ENCODE data around the gene TUBA4B.

The TUBA4B gene

GRCh38 chr2:219213026-219213415 lies 40.0 kb upstream of the TUBA4B start:
- peaks cover 35% of the 10 kb centered on the region for H3K36me3 Mint-ChIP-seq (ENCODE audit: low read depth)
- no peak overlapping the region for H3K27ac Mint-ChIP-seq
- TF ChIP-seq CTCF (IDR thresholded peaks at IDR 0.05), result no peak
- DNase-seq, result no peak
- H3K4me1 Mint-ChIP-seq, result peaks cover 23% of the 10 kb centered on the region
- H3K27me3 Mint-ChIP-seq (ENCODE audit: low read depth, poor library complexity), result no peaks in the 10 kb centered on the region
- no peaks in the 10 kb centered on the region for H3K9me3 Mint-ChIP-seq
- H3K4me3 Mint-ChIP-seq, result no peak overlapping the region

- no peak for DNase-seq
- H3K36me3 Mint-ChIP-seq (ENCODE audit: low read depth), result peaks cover 32% of the 10 kb centered on the region
- H3K9me3 Mint-ChIP-seq, result no peaks in the 10 kb centered on the region
- H3K4me3 Mint-ChIP-seq, result no peak overlapping the region
- no peak for TF ChIP-seq CTCF (IDR thresholded peaks at IDR 0.05)
- H3K27me3 Mint-ChIP-seq (ENCODE audit: low read depth, poor library complexity), result no peaks in the 10 kb centered on the region
- no peak overlapping the region for H3K27ac Mint-ChIP-seq
- H3K4me1 Mint-ChIP-seq, result peaks cover 19% of the 10 kb centered on the region
Measured at GRCh38 chr2:219213486-219214071, 39.5 kb upstream of the TUBA4B start.

GRCh38 chr2:219214141-219214540 lies 38.9 kb upstream of the TUBA4B start:
- H3K9me3 Mint-ChIP-seq, result no peaks in the 10 kb centered on the region
- no peaks in the 10 kb centered on the region for H3K27me3 Mint-ChIP-seq (ENCODE audit: low read depth, poor library complexity)
- H3K27ac Mint-ChIP-seq, result no peak overlapping the region
- no peak for DNase-seq
- peaks cover 29% of the 10 kb centered on the region for H3K36me3 Mint-ChIP-seq (ENCODE audit: low read depth)
- TF ChIP-seq CTCF (IDR thresholded peaks at IDR 0.05), result no peak
- no peak overlapping the region for H3K4me3 Mint-ChIP-seq
- H3K4me1 Mint-ChIP-seq, result peaks cover 21% of the 10 kb centered on the region

GRCh38 chr2:219214786-219215185 lies 38.3 kb upstream of the TUBA4B start:
- TF ChIP-seq CTCF (IDR thresholded peaks at IDR 0.05), result no peak
- Mint-ChIP-seq H3K4me1 (peaks cover 22% of the 10 kb centered on the region), H3K4me3 (no peak overlapping the region), H3K36me3 (ENCODE audit: low read depth) (peaks cover 29% of the 10 kb centered on the region), H3K27me3 (ENCODE audit: low read depth, poor library complexity) (no peaks in the 10 kb centered on the region), H3K27ac (no peak overlapping the region), H3K9me3 (no peaks in the 10 kb centered on the region)
- no peak for DNase-seq

- Mint-ChIP-seq H3K27ac (no peak overlapping the region), H3K4me1 (peaks cover 22% of the 10 kb centered on the region), H3K27me3 (ENCODE audit: low read depth, poor library complexity) (no peaks in the 10 kb centered on the region), H3K9me3 (no peaks in the 10 kb centered on the region), H3K4me3 (no peak overlapping the region), H3K36me3 (ENCODE audit: low read depth) (peaks cover 34% of the 10 kb centered on the region)
- no peak for DNase-seq
- no peak for TF ChIP-seq CTCF (IDR thresholded peaks at IDR 0.05)
Measured at GRCh38 chr2:219215871-219216534, 37.0 kb upstream of the TUBA4B start.

- peaks cover 22% of the 10 kb centered on the region for H3K4me1 Mint-ChIP-seq
- no peaks in the 10 kb centered on the region for H3K9me3 Mint-ChIP-seq
- no peak for TF ChIP-seq CTCF (IDR thresholded peaks at IDR 0.05)
- H3K4me3 Mint-ChIP-seq, result peak overlapping the region; percentile 57
- H3K27ac Mint-ChIP-seq, result no peak overlapping the region
- no peaks in the 10 kb centered on the region for H3K27me3 Mint-ChIP-seq (ENCODE audit: low read depth, poor library complexity)
- DNase-seq, result no peak
- H3K36me3 Mint-ChIP-seq (ENCODE audit: low read depth), result peaks cover 38% of the 10 kb centered on the region
Measured at GRCh38 chr2:219216535-219216915, 36.5 kb upstream of the TUBA4B start.

Measured in nephron progenitor cell (in vitro differentiated cells).